HCT116 (cell line): ENCODE results near the gene LRRC7. TPM values are rescaled to one million over a fixed set of nuclear protein-coding genes. Genes with fewer than 3 reads are reported as not detected.

Source experiments
- ATAC-seq: fragments of 200-7000 bp; cut with Tn5 transposase; 2 replicates; pipeline ENCODE4 v1.9.1; 2020; ENCODE audit warnings: mild to moderate bottlenecking, moderate library complexity
- BruUV-seq: library from RNA; stranded (reverse); fragments of 400-500 nt; replicated peaks from 2 replicates; lab custom pipeline; 2021; lab: Mats Ljungman, UMichigan
- CTCF ChIA-PET: fragments of 300-600 bp; sonication (Branson Sonifier 250); formaldehyde crosslinking; loops from one replicate; lab custom pipeline; 2021; ENCODE audit warnings: antibody characterized with exemption; lab: Charles Lee
- POLR2A ChIA-PET: fragments of 300-600, 350-600 bp; sonication (Branson Sonifier 250); formaldehyde crosslinking; loops from one replicate; lab custom pipeline; 2021; ENCODE audit warnings: antibody characterized with exemption; lab: Charles Lee
- RAD21 ChIA-PET, 2 experiments: fragments of 300-600 bp; sonication (Branson Sonifier 250); formaldehyde crosslinking; loops; one replicate each; lab custom pipeline; 2023; ENCODE audit warnings: low total read pairs in 2 of 2; ENCODE audit not compliant: uncharacterized antibody in 2 of 2, unreplicated experiment in 2 of 2, low non-redundant PET in 1 of 2; lab: Charles Lee
- DNase-seq: peaks from one replicate; pipeline ENCODE4 v3.0.0-alpha.2; 2010; ENCODE audit warnings: low read depth, low spot score
- H2AFZ ChIP-seq: fragments of 200-600 bp; shearing (Covaris generic), sonication (generic); 2 replicates; pipeline ENCODE4 v1.6.1; 2017; ENCODE audit warnings: low read depth, mixed run types, mixed read lengths, antibody characterized with exemption, low read length; ENCODE audit not compliant: poor library complexity, severe bottlenecking
- H3K27ac ChIP-seq: 2 replicates; pipeline ENCODE4 v1.5.1; 2012; ENCODE audit warnings: low read depth, low read length
- H3K27me3 ChIP-seq: fragments of 200-600 bp; sonication (generic); 2 replicates; pipeline ENCODE4 v1.6.1; 2016; ENCODE audit warnings: mixed run types, low read length, mixed read lengths; ENCODE audit not compliant: insufficient read depth
- H3K36me3 ChIP-seq, 2 experiments: fragments of 200-500 bp in 1 of 2; fragments of 200-600 bp in 1 of 2; sonication (Bioruptor generic) in 1 of 2; sonication (generic) in 1 of 2; 2 replicates each; pipeline versions ENCODE4 v1.5.1 to v1.6.1; 2014 to 2016; ENCODE audit warnings: low read length in 2 of 2, inconsistent platforms in 1 of 2, mixed read lengths in 1 of 2, mixed run types in 1 of 2; ENCODE audit not compliant: insufficient read depth in 2 of 2, control insufficient read depth in 1 of 2
- H3K4me1 ChIP-seq, 2 experiments: fragments of 200-600 bp in 1 of 2; sonication (generic) in 1 of 2; 2 replicates each; pipeline versions ENCODE4 v1.5.1 to v1.6.1; 2012 to 2017; ENCODE audit warnings: low read length in 2 of 2, inconsistent platforms in 1 of 2, mild to moderate bottlenecking in 1 of 2, mixed read lengths in 1 of 2, mixed run types in 1 of 2, moderate library complexity in 1 of 2; ENCODE audit not compliant: insufficient read depth in 2 of 2, control insufficient read depth in 1 of 2
- H3K4me2 ChIP-seq: fragments of 200-600 bp; sonication (generic); 2 replicates; pipeline ENCODE4 v1.6.1; 2017; ENCODE audit warnings: mixed run types, low read length, mixed read lengths
- H3K4me3 ChIP-seq, 2 experiments: fragments of 200-600 bp in 1 of 2; sonication (generic) in 1 of 2; replicated peaks in 1 of 2; 2 replicates each; pipeline ENCODE4 v1.5.1; 2011 to 2016; ENCODE audit warnings: low read length in 2 of 2, control low read depth in 1 of 2, low read depth in 1 of 2, mild to moderate bottlenecking in 1 of 2, mixed read lengths in 1 of 2, mixed run types in 1 of 2
- H3K79me2 ChIP-seq: fragments of 200-600 bp; sonication (generic); 2 replicates; pipeline ENCODE4 v1.6.1; 2017; ENCODE audit warnings: mild to moderate bottlenecking, mixed run types, low read length, moderate library complexity, mixed read lengths; ENCODE audit not compliant: insufficient read depth
- H3K9ac ChIP-seq: fragments of 200-600 bp; sonication (generic); 2 replicates; pipeline ENCODE4 v1.6.1; 2016; ENCODE audit warnings: low read length, mixed read lengths
- H3K9me2 ChIP-seq: fragments of 200-600 bp; sonication (generic), shearing (Covaris generic); 2 replicates; pipeline ENCODE4 v1.6.1; 2017; ENCODE audit warnings: mixed run types, mild to moderate bottlenecking, moderate library complexity; ENCODE audit not compliant: insufficient read depth
- H3K9me3 ChIP-seq, 2 experiments: fragments of 200-500 bp in 1 of 2; fragments of 200-600 bp in 1 of 2; sonication (Bioruptor generic) in 1 of 2; sonication (generic) in 1 of 2; 2 replicates each; pipeline ENCODE4 v1.6.1; 2014 to 2017; ENCODE audit warnings: low read length in 2 of 2, mixed read lengths in 2 of 2, inconsistent platforms in 1 of 2, low read depth in 1 of 2, mild to moderate bottlenecking in 1 of 2, mixed run types in 1 of 2, moderate library complexity in 1 of 2; ENCODE audit not compliant: control insufficient read depth in 1 of 2, insufficient read depth in 1 of 2
- H4K20me1 ChIP-seq: fragments of 200-600 bp; sonication (generic), shearing (Covaris generic); 2 replicates; pipeline ENCODE4 v1.6.1; 2017; ENCODE audit warnings: mixed run types, mild to moderate bottlenecking, moderate library complexity; ENCODE audit not compliant: insufficient read depth
- ATF3 ChIP-seq: IDR thresholded peaks from 2 replicates; pipeline ENCODE4 v1.6.1; 2012
- CBX3 ChIP-seq: IDR thresholded peaks from 2 replicates; pipeline ENCODE4 v1.6.1; 2012; ENCODE audit warnings: low read depth
- CEBPB ChIP-seq: IDR thresholded peaks from 2 replicates; pipeline ENCODE4 v1.6.1; 2012; ENCODE audit warnings: low read depth
- EGR1 ChIP-seq: IDR thresholded peaks from 2 replicates; pipeline ENCODE4 v1.6.1; 2012; ENCODE audit warnings: low read depth
- ELF1 ChIP-seq: IDR thresholded peaks from 2 replicates; pipeline ENCODE4 v1.6.1; 2012; ENCODE audit warnings: low read depth, borderline replicate concordance
- EZH2 ChIP-seq: fragments of 200-600 bp; sonication (generic); IDR thresholded peaks from 2 replicates; pipeline ENCODE4 v1.6.1; 2017; ENCODE audit warnings: antibody characterized with exemption, mixed run types
- EZH2phosphoT487 ChIP-seq: fragments of 200-600 bp; IDR thresholded peaks from 2 replicates; pipeline ENCODE4 v1.6.1; 2018; ENCODE audit warnings: antibody characterized with exemption, borderline replicate concordance
- FOSL1 ChIP-seq: IDR thresholded peaks from 2 replicates; pipeline ENCODE4 v1.6.1; 2012; ENCODE audit warnings: low read depth
- JUND ChIP-seq: IDR thresholded peaks from 2 replicates; pipeline ENCODE4 v1.6.1; 2012
- MAX ChIP-seq: IDR thresholded peaks from 2 replicates; pipeline ENCODE4 v1.6.1; 2012
- RAD21 ChIP-seq: IDR thresholded peaks from 2 replicates; pipeline ENCODE4 v1.6.1; 2012; ENCODE audit warnings: low read depth, mild to moderate bottlenecking
- REST ChIP-seq: IDR thresholded peaks from 2 replicates; pipeline ENCODE4 v1.6.1; 2012; ENCODE audit warnings: low read depth
- SIN3A ChIP-seq: IDR thresholded peaks from 2 replicates; pipeline ENCODE4 v1.6.1; 2012; ENCODE audit warnings: low read depth
- SP1 ChIP-seq: IDR thresholded peaks from 2 replicates; pipeline ENCODE4 v1.6.1; 2012; ENCODE audit warnings: low read depth
- SRF ChIP-seq: IDR thresholded peaks from 2 replicates; pipeline ENCODE4 v1.6.1; 2012; ENCODE audit warnings: low read depth
- TCF7L2 ChIP-seq: IDR thresholded peaks from 2 replicates; pipeline ENCODE4 v1.7.0; 2011; ENCODE audit warnings: borderline replicate concordance, inconsistent platforms; ENCODE audit not compliant: insufficient read depth, insufficient read length; ENCODE audit errors: extremely low read depth
- YY1 ChIP-seq: IDR thresholded peaks from 2 replicates; pipeline ENCODE4 v1.6.1; 2011; ENCODE audit warnings: low read length, low read depth, moderate library complexity, mild to moderate bottlenecking; ENCODE audit not compliant: insufficient replicate concordance; ENCODE audit errors: extremely low read depth
- ZFX ChIP-seq: fragments of 450-650 bp; IDR thresholded peaks from 2 replicates; pipeline ENCODE4 v1.6.1; 2017
- ZNF274 ChIP-seq: fragments of 200-500 bp; sonication (Bioruptor generic); IDR thresholded peaks from 2 replicates; pipeline ENCODE4 v1.6.1; 2014; ENCODE audit warnings: mild to moderate bottlenecking, low read depth, low read length, inconsistent platforms
- intact Hi-C: fragments of 100-400 bp; cut with micrococcal nuclease; formaldehyde crosslinking; loops from 2 replicates; pipeline ENCODE4 v1.10.0; 2022
- total RNA-seq: library from RNA; stranded (reverse); gene quantifications from one replicate; pipeline ENCODE4 v1.2.1, GENCODE V29; 2021; ENCODE audit not compliant: unreplicated experiment

Gene LRRC7
- total RNA-seq, 1 experiment from 2014 or later, result not detected

GRCh38 chr1:69967245-69967766 lies 399.6 kb downstream of the LRRC7 start:
- RAD21 ChIA-PET, result no interaction called here
- POLR2A ChIA-PET, result no interaction called here
- Histone ChIP-seq H3K79me2 (no peaks in the 10 kb centered on the region), H4K20me1 (no peaks in the 10 kb centered on the region), H3K4me1 (no peaks in the 10 kb centered on the region), H3K27me3 (no peaks in the 10 kb centered on the region), H3K9me2 (no peaks in the 10 kb centered on the region), H3K9me3 (no peaks in the 10 kb centered on the region), H3K4me2 (no peak overlapping the region), H3K27ac (no peak overlapping the region), H3K36me3 (no peaks in the 10 kb centered on the region), H3K9ac (no peak overlapping the region), H3K4me3 (no peak overlapping the region), H2AFZ (no peak overlapping the region)
- CTCF ChIA-PET, result no interaction called here
- no peak for DNase-seq
- intact Hi-C loops, result no loop called here
- no peak for TF ChIP-seq EGR1
- TF ChIP-seq EZH2phosphoT487, result no peak
- TF ChIP-seq ELF1, result no peak
- TF ChIP-seq ATF3, result no peak
- no peak for TF ChIP-seq MAX
- TF ChIP-seq SP1, result no peak
- no peak for TF ChIP-seq SIN3A
- TF ChIP-seq YY1, result no peak
- ATAC-seq, result peak; percentile 54
- BruUV-seq, result no TSS peak

DNA sequence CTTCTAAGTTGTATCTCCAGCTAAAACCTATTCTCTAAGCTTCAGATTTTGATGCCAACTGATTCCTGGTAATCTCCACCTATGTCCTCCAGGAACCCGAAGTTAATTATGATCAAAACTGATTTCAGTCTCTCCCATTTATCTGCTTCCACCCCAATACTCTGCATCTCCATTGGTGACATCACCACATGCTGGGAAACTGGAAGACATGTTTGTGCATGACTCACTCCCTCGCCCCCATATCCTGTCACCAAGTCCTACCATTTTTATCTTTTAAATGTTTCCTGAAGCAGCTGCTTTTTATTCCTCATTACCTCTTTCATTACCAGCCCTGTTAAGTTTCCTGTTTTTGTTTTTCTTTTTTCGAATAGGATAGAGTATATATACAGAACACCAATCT lies 409.2 kb downstream of the LRRC7 start:
- H4K20me1 ChIP-seq, result no peaks in the 10 kb centered on the region
- intact Hi-C loops, result no loop called here
- no peak overlapping the region for H3K4me2 ChIP-seq
- H3K36me3 ChIP-seq, result no peaks in the 10 kb centered on the region
- no peaks in the 10 kb centered on the region for H3K9me2 ChIP-seq
- no peaks in the 10 kb centered on the region for H3K4me1 ChIP-seq
- no peak overlapping the region for H3K4me3 ChIP-seq
- no peak for ATAC-seq
- RAD21 ChIA-PET, result no interaction called here
- no peaks in the 10 kb centered on the region for H3K79me2 ChIP-seq
- no peak overlapping the region for H2AFZ ChIP-seq
- BruUV-seq, result no TSS peak
- peaks cover 34% of the 10 kb centered on the region for H3K27me3 ChIP-seq
- CTCF ChIA-PET, result no interaction called here
- no peak overlapping the region for H3K27ac ChIP-seq
- no peak overlapping the region for H3K9ac ChIP-seq
- DNase-seq, result no peak
- H3K9me3 ChIP-seq, result no peaks in the 10 kb centered on the region
- POLR2A ChIA-PET, result no interaction called here
- TF ChIP-seq ZFX (no peak), EGR1 (no peak), ZNF274 (no peak), EZH2 (no peak), RAD21 (no peak), ATF3 (no peak), CBX3 (no peak), CEBPB (no peak), REST (no peak), FOSL1 (no peak), TCF7L2 (no peak), SRF (no peak), MAX (no peak), ELF1 (no peak), SP1 (no peak), JUND (no peak)
